GM19463 (cell line): ENCODE measurements around the gene CHCHD4.
"Not testable (repeated sequence)": the region's sequence is repeated elsewhere in the genome, so short reads cannot be mapped to it uniquely, and the experiment has no call there.

Experiments used
- ATAC-seq: cut with Tn5 transposase; IDR thresholded peaks from one replicate; pipeline ENCODE4 v1.9.1; 2021; ENCODE audit warnings: mild to moderate bottlenecking, moderate library complexity; ENCODE audit not compliant: unreplicated experiment

Gene CHCHD4

GRCh38 chr3:14121859-14122258 is 2.8 kb downstream of the CHCHD4 start:
- ATAC-seq, result no peak

GRCh38 chr3:14120921-14121448 is 3.7 kb downstream of the CHCHD4 start:
- not testable (repeated sequence) for ATAC-seq

- ATAC-seq, result no peak
Observed at GRCh38 chr3:14120111-14120920, 4.4 kb downstream of the CHCHD4 start.

DNA sequence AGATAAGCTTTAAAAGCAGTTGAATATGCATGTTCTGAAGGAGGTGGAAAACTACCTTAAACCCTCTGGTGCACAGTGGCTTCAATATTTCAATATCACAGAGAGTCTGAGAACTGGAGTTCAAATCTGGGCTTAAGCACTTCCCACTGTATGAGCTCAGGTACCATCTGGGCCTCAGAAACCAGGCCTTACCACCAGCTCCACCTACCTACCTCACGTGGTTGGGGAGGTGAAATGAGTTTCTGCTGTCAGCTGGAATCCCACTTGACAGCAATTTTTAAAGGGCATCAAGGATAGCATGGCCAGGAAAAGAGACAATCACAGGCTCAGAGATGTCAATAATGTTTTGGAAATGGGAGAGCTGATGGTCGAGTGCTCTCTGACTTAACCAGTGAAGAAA is 5.0 kb downstream of the CHCHD4 start:
- no peak for ATAC-seq

GRCh38 chr3:14118400-14119381 is 6.0 kb downstream of the CHCHD4 start:
- no peak for ATAC-seq

DNA sequence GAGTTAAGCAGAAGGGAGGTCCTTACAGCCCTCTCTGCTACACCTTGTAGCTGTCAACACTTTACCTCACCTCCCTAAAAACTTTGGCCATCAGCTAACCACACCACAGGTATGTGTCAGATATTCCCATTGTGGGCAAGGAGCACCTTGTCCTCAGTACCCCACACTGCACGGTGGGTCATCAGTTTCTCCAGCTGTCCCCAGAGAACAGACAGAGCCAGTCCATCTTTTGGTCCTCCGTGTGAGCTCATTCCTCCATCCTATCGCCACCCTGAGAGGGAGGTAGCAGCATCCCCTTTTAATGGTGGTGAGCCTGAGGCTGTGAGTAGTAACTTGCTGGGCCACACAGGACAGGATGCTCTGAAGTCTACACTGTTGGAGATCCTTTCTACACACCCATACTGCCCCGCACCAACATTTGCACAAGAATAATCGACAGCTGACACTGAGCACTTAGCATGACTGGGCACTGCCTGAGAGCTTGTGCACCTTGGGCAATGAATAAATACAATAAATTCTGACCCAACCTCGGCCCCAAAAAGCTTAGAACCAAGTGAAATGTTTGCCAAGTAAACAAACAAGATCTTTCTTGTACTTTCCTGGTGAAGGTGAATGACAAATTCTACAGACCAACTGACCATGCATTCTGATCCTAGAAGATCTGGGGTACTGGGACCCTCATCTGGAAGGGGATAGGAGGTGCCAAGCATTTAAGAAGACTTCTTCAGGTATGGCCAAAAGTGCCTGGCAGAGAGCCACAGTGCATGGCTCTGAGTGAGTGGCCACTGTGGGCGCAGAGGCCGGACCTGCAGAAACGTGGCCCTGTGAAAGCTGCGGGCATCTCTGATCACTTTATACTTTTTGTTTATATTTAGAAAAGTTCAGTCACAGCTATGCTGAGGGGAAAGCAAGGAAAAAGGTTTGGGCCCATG is 6.9 kb downstream of the CHCHD4 start:
- no peak for ATAC-seq

DNA sequence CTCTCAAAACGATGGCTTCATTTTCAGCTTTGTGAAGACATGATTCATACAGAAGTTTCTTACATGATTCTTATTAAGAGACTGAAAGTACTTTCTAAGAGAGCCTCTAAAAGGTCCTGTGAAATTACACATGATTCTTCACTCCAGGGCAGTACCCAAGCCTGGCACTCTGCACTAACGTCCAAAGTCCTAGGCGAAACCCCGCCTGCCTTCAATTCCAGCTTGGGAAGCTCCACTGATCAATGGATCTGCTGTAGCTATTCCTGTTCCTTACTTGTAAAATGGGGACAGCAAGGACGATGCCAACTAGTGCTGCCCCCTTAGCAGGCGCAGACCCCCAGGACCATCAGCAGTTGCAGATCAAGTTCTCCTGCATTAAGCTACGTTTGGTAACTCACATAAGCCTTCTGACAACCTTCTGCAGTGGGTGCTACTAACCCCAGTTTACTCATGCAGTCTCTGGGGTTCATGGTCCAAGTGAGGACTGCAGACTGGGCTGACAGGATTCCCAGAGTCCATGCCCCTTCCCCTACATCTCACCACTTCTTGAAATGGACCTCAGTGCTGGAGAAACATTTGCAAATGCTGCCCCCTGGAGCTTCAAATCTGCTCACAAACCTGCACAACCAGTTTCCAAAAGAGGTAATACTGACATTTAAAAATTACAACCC is 10.6 kb downstream of the CHCHD4 start:
- no peak for ATAC-seq

GRCh38 chr3:14110699-14111098 is 14.0 kb downstream of the CHCHD4 start:
- no peak for ATAC-seq

DNA sequence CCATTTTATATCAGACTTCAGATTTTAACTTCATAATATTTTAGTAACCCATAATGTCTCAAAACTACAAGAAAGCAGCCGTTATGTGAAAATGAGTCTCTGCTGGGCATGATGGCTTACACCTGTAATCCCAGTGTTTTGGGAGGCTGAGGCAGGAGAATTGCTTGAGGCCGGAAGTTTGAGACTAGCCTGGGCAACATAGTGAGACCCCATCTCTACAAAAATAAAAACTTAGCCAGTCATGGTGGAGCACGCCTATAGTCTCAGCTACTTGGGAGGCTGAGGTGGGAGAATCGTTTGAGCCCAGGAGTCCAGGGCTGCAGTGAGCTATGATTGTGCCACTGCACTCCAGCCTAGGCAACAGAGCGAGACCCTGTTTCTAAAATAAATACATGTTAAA is 14.8 kb downstream of the CHCHD4 start:
- not testable (repeated sequence) for ATAC-seq

DNA sequence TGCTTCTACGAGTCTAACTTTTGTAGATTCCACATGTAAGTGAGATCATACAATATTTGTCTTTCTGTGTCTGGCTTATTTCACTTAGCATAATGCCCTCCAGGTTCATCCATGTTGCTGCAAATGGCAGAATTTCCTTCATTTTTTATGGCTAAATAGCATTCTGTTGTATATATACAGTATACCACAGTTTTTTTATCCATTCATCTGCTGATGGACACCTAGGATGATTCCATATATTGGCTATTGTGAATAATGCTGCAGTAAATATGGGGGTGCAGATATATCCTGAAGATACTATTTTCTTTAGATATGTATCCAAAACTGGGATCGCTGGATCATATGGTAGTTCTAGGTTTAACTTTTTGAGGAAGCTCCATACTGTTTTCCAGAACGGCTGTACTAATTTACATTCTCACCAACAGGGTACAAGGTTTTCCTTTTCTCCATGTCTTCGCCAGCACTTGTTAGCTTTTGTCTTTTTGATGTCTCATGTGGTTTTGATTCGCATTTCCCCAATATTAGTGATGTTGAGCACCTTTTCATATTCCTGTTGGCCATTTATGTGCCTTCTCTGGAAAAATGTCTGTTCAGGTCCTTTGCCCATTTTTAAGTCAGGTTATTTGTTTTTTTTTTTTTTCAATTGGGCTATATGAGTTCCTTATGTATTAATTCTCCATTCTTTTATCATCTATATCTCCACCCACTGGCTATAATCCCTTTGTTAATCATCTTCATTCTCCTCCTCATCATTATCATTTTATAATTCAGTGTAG is 26.9 kb downstream of the CHCHD4 start:
- ATAC-seq, result no peak

GRCh38 chr3:14096742-14097141 is 27.9 kb downstream of the CHCHD4 start:
- ATAC-seq, result no peak

- ATAC-seq, result no peak
Observed at GRCh38 chr3:14093831-14094230, 30.8 kb downstream of the CHCHD4 start.

GRCh38 chr3:14092464-14092863 is 32.2 kb downstream of the CHCHD4 start:
- ATAC-seq, result no peak

DNA sequence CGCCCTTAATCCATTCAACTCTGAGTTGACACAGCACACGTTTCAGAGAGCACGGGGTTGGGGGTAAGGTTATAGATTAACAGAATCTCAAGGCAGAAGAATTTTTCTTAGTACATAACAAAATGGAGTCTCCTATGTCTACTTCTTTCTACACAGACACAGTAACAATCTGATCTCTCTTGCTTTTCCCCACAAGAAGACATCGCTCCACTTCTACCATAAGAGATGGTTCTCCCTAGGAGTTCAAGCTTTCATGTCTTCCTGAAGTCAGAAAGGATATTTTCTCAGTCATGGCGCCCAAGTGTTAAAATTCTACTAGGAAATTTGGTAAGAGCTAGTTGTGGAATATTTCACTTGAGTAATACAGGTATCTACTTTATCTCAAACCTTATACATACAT is 32.7 kb downstream of the CHCHD4 start:
- ATAC-seq, result not testable (repeated sequence)

- ATAC-seq, result not testable (repeated sequence)
Observed at GRCh38 chr3:14087461-14087860, 37.2 kb downstream of the CHCHD4 start.

- no peak for ATAC-seq
Observed at GRCh38 chr3:14082108-14082657, 42.5 kb downstream of the CHCHD4 start.

DNA sequence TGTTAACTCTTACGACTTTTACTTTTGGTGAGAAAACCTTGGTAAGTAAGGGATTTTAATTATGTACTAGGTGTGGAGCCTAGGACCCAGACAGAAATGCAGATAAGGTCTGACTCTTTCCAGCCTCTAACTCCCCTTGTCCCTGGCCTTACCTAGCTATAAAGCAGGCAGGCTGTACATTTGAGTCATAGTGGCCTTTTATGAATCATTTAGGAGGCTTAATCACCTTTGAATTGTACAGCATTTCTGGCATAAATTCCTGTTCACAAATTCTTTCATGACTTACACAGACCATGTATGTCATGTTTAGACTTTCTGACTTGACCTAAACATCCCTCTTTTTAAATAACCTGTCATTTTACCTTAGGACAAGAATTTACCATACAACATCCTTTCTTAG is 47.4 kb downstream of the CHCHD4 start:
- no peak for ATAC-seq

DNA sequence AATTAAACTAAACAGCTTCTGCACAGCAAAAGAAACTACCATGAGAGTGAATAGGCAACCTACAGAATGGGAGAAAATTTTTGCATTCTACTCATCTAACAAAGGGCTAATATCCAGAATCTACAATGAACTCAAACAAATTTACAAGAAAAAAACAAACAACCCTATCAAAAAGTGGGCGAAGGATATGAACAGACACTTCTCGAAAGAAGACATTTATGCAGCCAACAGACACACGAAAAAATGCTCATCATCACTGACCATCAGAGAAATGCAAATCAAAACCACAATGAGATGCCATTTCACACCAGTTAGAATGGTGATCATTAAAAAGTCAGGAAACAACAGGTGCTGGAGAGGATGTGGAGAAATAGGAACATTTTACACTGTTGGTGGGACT is 49.4 kb downstream of the CHCHD4 start:
- ATAC-seq, result not testable (repeated sequence)

- no peak for ATAC-seq
Observed at GRCh38 chr3:14064910-14065309, 59.8 kb downstream of the CHCHD4 start.
